Transverse colon (tissue), 4 donors: ENCODE measurements around the gene TCF3. TPM values are rescaled to one million over a fixed set of nuclear protein-coding genes. Genes with fewer than 3 reads are reported as not detected.

ENCODE experiments used
- DNase-seq: peaks from one replicate; pipeline ENCODE4 v3.0.0-alpha.2; 2019
- H3K27ac ChIP-seq, 4 donors: fragments of 200-600 bp; sonication (generic); 2 replicates each; pipeline ENCODE4 v1.5.1; 2016 to 2018; ENCODE audit warnings: inconsistent platforms in 4 of 4
- H3K27me3 ChIP-seq: fragments of 200-600 bp; sonication (generic); 2 replicates; pipeline ENCODE4 v1.5.1; 2017; ENCODE audit warnings: inconsistent platforms
- H3K36me3 ChIP-seq, 4 donors: fragments of 200-600 bp; sonication (generic); 2 replicates each; pipeline ENCODE4 v1.5.1; 2017 to 2019; ENCODE audit warnings: inconsistent platforms in 4 of 4
- H3K4me1 ChIP-seq, 4 donors: fragments of 200-600 bp; sonication (generic); 2 replicates each; pipeline ENCODE4 v1.5.1; 2017 to 2020; ENCODE audit warnings: inconsistent platforms in 4 of 4
- H3K4me3 ChIP-seq, 4 donors: fragments of 200-600 bp; sonication (generic); 1 replicate in 1 of 4; 2 replicates in 3 of 4; pipeline versions ENCODE4 v1.5.1 to v1.6.1; 2017 to 2019; ENCODE audit warnings: inconsistent platforms in 4 of 4
- H3K9me3 ChIP-seq, 2 donors: fragments of 200-600 bp; sonication (generic); 2 replicates each; pipeline ENCODE4 v1.5.1; 2017 to 2019; ENCODE audit warnings: inconsistent platforms in 2 of 2
- CTCF ChIP-seq, 5 experiments: fragments of 200-600 bp in 3 of 5; fragments of 450-650 bp in 2 of 5; sonication (generic) in 3 of 5; IDR thresholded peaks; 1 replicate in 2 of 5; 2 replicates in 3 of 5; pipeline ENCODE4 v1.5.1; 2016 to 2017; ENCODE audit warnings: antibody characterized with exemption in 5 of 5, inconsistent platforms in 3 of 5, mild to moderate bottlenecking in 2 of 5, moderate library complexity in 1 of 5
- EP300 ChIP-seq: sonication (generic); formaldehyde crosslinking; IDR thresholded peaks from one replicate; pipeline ENCODE4 v1.6.1; 2017; ENCODE audit warnings: antibody characterized with exemption, low read depth
- POLR2A ChIP-seq: fragments of 450-650 bp; IDR thresholded peaks from one replicate; pipeline ENCODE4 v1.6.1; 2016; ENCODE audit warnings: antibody characterized with exemption, mild to moderate bottlenecking, moderate library complexity
- POLR2AphosphoS5 ChIP-seq, 3 donors: sonication (generic); formaldehyde crosslinking; IDR thresholded peaks; one replicate each; pipeline ENCODE4 v1.6.1; 2016; ENCODE audit warnings: antibody characterized with exemption in 3 of 3
- WGBS, 2 donors: methylation state at CpG; one replicate each; pipeline ENCODE4 v1.1.5; 2018; ENCODE audit warnings: low coverage in 1 of 2; 5-methylcytosine and 5-hydroxymethylcytosine counted together
- in situ Hi-C, 4 donors: fragments of 200-750 bp; cut with MboI; loops; one replicate each; pipeline versions ENCODE4 v1.15.0 to v1.15.1; 2017; ENCODE audit warnings: low sequenced_read_pairs in 3 of 4, low pct_ligation_motif_present in 1 of 4, low pct_unique_long_range_greater_than_20kb in 1 of 4
- intact Hi-C: fragments of 100-400 bp; cut with DNase I; formaldehyde crosslinking; loops from one replicate; pipeline ENCODE4 v1.15.1; 2023; ENCODE audit warnings: low total_unique reads
- total RNA-seq, 4 donors: library from RNA; depleted of rRNA; stranded (reverse); fragments of >200 nt; gene quantifications; one replicate each; pipeline ENCODE4 v1.1.0, GENCODE V29; 2016

Gene TCF3
- total RNA-seq, 4 donors from 2014 or later: 55.9 to 160 (median 79.7) TPM

- no peak overlapping the region for H3K4me3 ChIP-seq
- peaks cover 0 to 29% (median 9%) of the 10 kb centered on the region in 4 donors for H3K36me3 ChIP-seq
- no peak for DNase-seq
- H3K9me3 ChIP-seq: no peaks in the 10 kb centered on the region
- no peak overlapping the region for H3K27ac ChIP-seq
- TF ChIP-seq POLR2A: no peak
- no peak for TF ChIP-seq CTCF (IDR thresholded peaks at IDR 0.05)
- no peak for TF ChIP-seq EP300
- TF ChIP-seq POLR2AphosphoS5 (IDR thresholded peaks at IDR 0.05): no peak
- peaks cover 0 to 6% (median 0%) of the 10 kb centered on the region in 4 donors for H3K4me1 ChIP-seq
- H3K27me3 ChIP-seq: no peaks in the 10 kb centered on the region
- in situ Hi-C loops: no loop called here
- intact Hi-C loops: no loop called here
- WGBS, 2 donors: 94% methylated on average over 49 of the region's 49 CpGs; no CpG with 5 or more reads in 1 of the 2 donors
These were observed 74.3 kb downstream of the TCF3 start for GRCh38 chr19:1577929-1578618.

GRCh38 chr19:1577090-1577928 is 75.1 kb downstream of the TCF3 start:
- intact Hi-C loops: no loop called here
- 88% methylated on average over 37 of the region's 41 CpGs; no CpG with 5 or more reads in 1 of the 2 donors for WGBS, 2 donors

GRCh38 chr19:1576242-1577089 is 75.9 kb downstream of the TCF3 start:
- Histone ChIP-seq H3K4me1 (peaks cover 0 to 6% (median 0%) of the 10 kb centered on the region in 4 donors), H3K27ac (no peak overlapping the region), H3K9me3 (no peaks in the 10 kb centered on the region), H3K36me3 (peaks cover 0 to 22% (median 8%) of the 10 kb centered on the region in 4 donors), H3K4me3 (no peak overlapping the region), H3K27me3 (no peaks in the 10 kb centered on the region)
- in situ Hi-C loops (no loop called here), intact Hi-C loops (no loop called here)
- DNase-seq: no peak
- no peak for TF ChIP-seq POLR2AphosphoS5 (IDR thresholded peaks at IDR 0.05)
- no peak for TF ChIP-seq CTCF (IDR thresholded peaks at IDR 0.05)
- WGBS, 2 donors: 85 to 92% methylated on average over 5 to 25 of the region's 30 CpGs

More at GRCh38 chr19:1577090-1577928, 75.1 kb downstream of the TCF3 start:
- H3K9me3 ChIP-seq: no peaks in the 10 kb centered on the region
- in situ Hi-C loops: no loop called here
- no peak for TF ChIP-seq EP300
- no peak for TF ChIP-seq POLR2AphosphoS5 (IDR thresholded peaks at IDR 0.05)
- no peak for TF ChIP-seq POLR2A
- no peak for TF ChIP-seq CTCF (IDR thresholded peaks at IDR 0.05)
- no peak overlapping the region for H3K4me3 ChIP-seq
- H3K27ac ChIP-seq: no peak overlapping the region
- no peaks in the 10 kb centered on the region for H3K27me3 ChIP-seq
- H3K4me1 ChIP-seq: peaks cover 0 to 6% (median 0%) of the 10 kb centered on the region in 4 donors
- H3K36me3 ChIP-seq: peaks cover 0 to 24% (median 9%) of the 10 kb centered on the region in 4 donors
- no peak for DNase-seq
